BJ (cell line): ENCODE measurements around the gene PODNL1. TPM values are rescaled to one million over a fixed set of nuclear protein-coding genes. Genes with fewer than 3 reads are reported as not detected.

Source experiments
- CTCF ChIA-PET: fragments of 350-600 bp; formaldehyde crosslinking; extraction: SDS; loops from one replicate; lab custom pipeline; 2021; ENCODE audit warnings: antibody characterized with exemption, inconsistent platforms; lab: Yijun Ruan, JAX
- POLR2A ChIA-PET: fragments of 300-600 bp; sonication (Branson Sonifier 250); formaldehyde crosslinking; extraction: SDS; loops from one replicate; lab custom pipeline; 2021; ENCODE audit warnings: antibody characterized with exemption; lab: Charles Lee
- DNase-seq: peaks from one replicate; pipeline ENCODE4 v3.0.0-alpha.2; 2011; ENCODE audit warnings: low read depth
- H3K27me3 ChIP-seq: 2 replicates; pipeline ENCODE4 v1.6.0; 2011; ENCODE audit warnings: low read length; ENCODE audit not compliant: control insufficient read depth, insufficient read depth
- H3K36me3 ChIP-seq: 2 replicates; pipeline ENCODE4 v1.5.1; 2011; ENCODE audit warnings: low read length; ENCODE audit not compliant: control insufficient read depth, insufficient read depth
- H3K4me3 ChIP-seq: 2 replicates; pipeline ENCODE4 v1.5.1; 2011; ENCODE audit warnings: low read depth, mild to moderate bottlenecking, control low read depth, low read length
- CTCF ChIP-seq: IDR thresholded peaks from 2 replicates; pipeline ENCODE4 v1.5.1; 2011; ENCODE audit warnings: low read depth, mild to moderate bottlenecking, control low read depth, inconsistent platforms, low read length, moderate library complexity; ENCODE audit not compliant: insufficient read depth
- polyA plus RNA-seq: library from polyadenylated mRNA; depleted of rRNA; stranded (reverse); fragments of >200 nt; gene quantifications from 2 replicates; pipeline ENCODE4 v1.2.3, GENCODE V29; 2011

The PODNL1 gene
- polyA plus RNA-seq, 1 experiment: 18.6 TPM

- no peaks in the 10 kb centered on the region for H3K27me3 ChIP-seq
- H3K36me3 ChIP-seq: peaks cover 15% of the 10 kb centered on the region
- ChIA-PET POLR2A (interaction anchor here (1.1 kb wide), 1 partner anchor 15 kb away, joined by 6 read pairs; the partner anchor contains the start of gene PODNL1), CTCF (interaction anchor here (0.8 to 3.9 kb wide), 16 partner anchors 14 to 131 kb away, joined by 3 to 18 read pairs (median 4); partner anchors contain the start of genes IL27RA, MISP3 and PODNL1)
- peak overlapping the region; percentile 91 for H3K4me3 ChIP-seq
- TF ChIP-seq CTCF: peak; percentile 42
- no peak for DNase-seq
Observed at GRCh38 chr19:13952931-13953531, 14.8 kb upstream of the PODNL1 start.

DNA sequence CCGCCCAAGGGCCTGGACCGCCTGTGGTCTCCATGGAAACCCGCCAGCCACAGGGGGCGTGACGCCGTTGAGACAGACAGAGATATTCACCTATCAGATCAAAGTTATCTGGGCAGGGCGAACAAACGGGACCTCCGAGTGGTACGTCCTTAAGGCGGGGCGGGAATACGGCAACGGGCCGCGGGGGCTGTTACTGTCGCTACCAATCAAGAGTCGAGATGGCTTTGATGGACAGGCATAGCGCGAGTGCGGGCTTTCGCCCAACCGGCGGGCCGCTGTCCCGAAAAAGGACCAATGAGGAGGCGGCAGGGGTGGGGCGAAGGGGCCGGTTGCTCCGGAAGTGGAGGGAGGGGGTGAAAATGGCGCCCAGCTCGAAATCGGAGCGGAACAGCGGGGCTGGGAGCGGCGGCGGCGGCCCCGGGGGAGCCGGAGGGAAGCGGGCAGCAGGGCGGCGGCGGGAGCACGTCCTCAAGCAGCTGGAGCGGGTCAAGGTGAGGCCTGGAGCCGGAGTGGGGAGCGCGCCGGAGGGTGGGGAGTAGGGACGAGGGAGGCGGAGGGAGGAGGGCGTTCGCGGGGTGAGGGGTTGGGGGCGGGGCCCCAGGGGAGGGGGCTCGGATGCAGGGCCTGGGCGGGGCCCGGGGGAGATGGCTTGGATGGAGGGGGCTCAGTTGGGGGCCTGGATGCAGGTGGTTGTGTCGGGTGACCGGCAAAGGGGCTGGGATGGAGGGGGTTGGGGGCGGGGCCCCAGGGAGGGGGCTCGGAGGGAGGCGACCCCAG lies 14.1 kb upstream of the PODNL1 start, which contains the start of gene DCAF15:
DCAF15 (plus strand) TSS at position 356 of the 777 bp plus-strand sequence; CDS start at position 360, 4 bp downstream.
- no peaks in the 10 kb centered on the region for H3K27me3 ChIP-seq
- TF ChIP-seq CTCF: no peak
- ChIA-PET POLR2A (interaction anchor here (0.5 kb wide), 1 partner anchor 21 kb away, joined by 4 read pairs; no protein-coding TSS in a partner anchor), CTCF (interaction anchor here (0.9 to 3.9 kb wide), 8 partner anchors 14 to 123 kb away, joined by 3 to 18 read pairs (median 6); partner anchors contain the start of genes MISP3 and PODNL1)
- H3K36me3 ChIP-seq: peaks cover 14% of the 10 kb centered on the region
- H3K4me3 ChIP-seq: peak within 1 kb of the TSS; percentile 91
- peak; percentile 98 for DNase-seq

DNA sequence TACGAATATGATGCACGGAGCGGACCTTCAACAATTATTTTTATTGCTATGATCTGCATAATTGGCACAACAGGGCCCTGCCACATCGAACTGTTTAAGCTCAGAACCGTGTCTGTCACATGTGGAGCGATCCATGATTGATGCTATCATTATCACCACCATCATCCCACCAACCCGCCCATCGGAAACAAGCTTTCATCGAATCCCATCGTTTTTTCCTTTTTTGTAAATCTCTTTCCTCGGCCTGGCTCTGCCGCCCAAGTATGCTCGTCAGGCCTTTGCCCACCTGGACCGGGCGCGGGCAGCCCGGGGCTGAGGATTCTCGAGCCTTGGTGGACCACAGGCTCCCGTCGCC lies 13.6 kb upstream of the PODNL1 start:
- H3K4me3 ChIP-seq: peak overlapping the region; percentile 45
- ChIA-PET POLR2A (interaction anchor here (0.5 kb wide), 1 partner anchor 21 kb away, joined by 4 read pairs; no protein-coding TSS in a partner anchor), CTCF (interaction anchor here (1.6 to 3.9 kb wide), 4 partner anchors 13 to 121 kb away, joined by 3 to 18 read pairs (median 10); partner anchors contain the start of genes MISP3 and PODNL1)
- no peak for TF ChIP-seq CTCF
- peaks cover 11% of the 10 kb centered on the region for H3K36me3 ChIP-seq
- no peak for DNase-seq
- no peaks in the 10 kb centered on the region for H3K27me3 ChIP-seq

DNA sequence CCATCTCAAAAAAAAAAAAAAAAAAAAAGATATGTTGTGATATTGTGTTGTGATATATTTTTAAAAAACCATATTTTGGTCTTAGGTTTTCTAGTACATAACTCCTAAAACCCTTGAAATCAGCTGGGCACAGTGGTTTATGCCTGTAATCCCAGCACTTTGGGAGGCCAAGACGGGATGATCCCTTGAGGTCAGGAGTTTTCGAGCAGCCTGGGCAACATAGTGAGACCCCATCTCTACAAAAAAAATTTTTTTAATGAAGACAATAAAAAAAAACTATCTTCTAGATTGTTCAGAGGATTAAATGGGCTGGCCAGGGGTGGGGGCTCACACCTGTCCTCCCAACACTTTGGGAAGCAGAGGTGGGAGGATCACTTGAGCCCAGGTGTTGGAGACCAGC lies 12.8 kb upstream of the PODNL1 start:
- CTCF ChIA-PET: interaction anchor here (3.9 kb wide), 1 partner anchor 12 kb away, joined by 18 read pairs; the partner anchor contains the start of gene PODNL1
- H3K4me3 ChIP-seq: no peak overlapping the region
- DNase-seq: no peak
- H3K27me3 ChIP-seq: no peaks in the 10 kb centered on the region
- TF ChIP-seq CTCF: no peak
- POLR2A ChIA-PET: no interaction called here
- H3K36me3 ChIP-seq: peaks cover 7% of the 10 kb centered on the region

- H3K27me3 ChIP-seq: no peaks in the 10 kb centered on the region
- H3K36me3 ChIP-seq: no peaks in the 10 kb centered on the region
- CTCF ChIA-PET: no interaction called here
- H3K4me3 ChIP-seq: no peak overlapping the region
- DNase-seq: no peak
- TF ChIP-seq CTCF: no peak
- POLR2A ChIA-PET: no interaction called here
Observed at GRCh38 chr19:13946414-13946813, 8.2 kb upstream of the PODNL1 start.
